Endothelial cell (in vitro differentiated cells): Measurements from ENCODE around the gene COL24A1. TPM values are rescaled to one million over a fixed set of nuclear protein-coding genes. Genes with fewer than 3 reads are reported as not detected.
A peak's percentile ranks its signal among the peaks of the same experiment; 100 is the strongest.

Experiments used
- DNase-seq: peaks from one replicate; pipeline ENCODE4 v3.0.0; 2021; ENCODE audit warnings: low spot score
- H3K27ac Mint-ChIP-seq: one replicate; pipeline ENCODE4 v1.8.0; 2021; ENCODE audit warnings: mixed read lengths, inconsistent platforms; ENCODE audit not compliant: unreplicated experiment
- H3K27me3 Mint-ChIP-seq: one replicate; pipeline ENCODE4 v1.8.0; 2021; ENCODE audit warnings: mild to moderate bottlenecking, moderate library complexity, mixed read lengths, inconsistent platforms; ENCODE audit not compliant: unreplicated experiment
- H3K36me3 Mint-ChIP-seq: one replicate; pipeline ENCODE4 v1.8.0; 2021; ENCODE audit warnings: mild to moderate bottlenecking, low read depth, mixed read lengths, inconsistent platforms; ENCODE audit not compliant: unreplicated experiment
- H3K4me1 Mint-ChIP-seq: one replicate; pipeline ENCODE4 v1.8.0; 2021; ENCODE audit warnings: mild to moderate bottlenecking, mixed read lengths, inconsistent platforms; ENCODE audit not compliant: unreplicated experiment
- H3K4me3 Mint-ChIP-seq: one replicate; pipeline ENCODE4 v1.8.0; 2021; ENCODE audit warnings: mild to moderate bottlenecking, mixed read lengths, inconsistent platforms; ENCODE audit not compliant: unreplicated experiment
- H3K9me3 Mint-ChIP-seq: one replicate; pipeline ENCODE4 v1.8.0; 2021; ENCODE audit warnings: mixed read lengths, inconsistent platforms; ENCODE audit not compliant: unreplicated experiment
- total RNA-seq: library from RNA; stranded (reverse); fragmentation: NEBNext Ultra II Directional; extraction: Animal tissue kit (Norgen Biotek cat#: 25700); gene quantifications from one replicate; pipeline ENCODE4 v1.2.1, GENCODE V29; 2021; ENCODE audit not compliant: unreplicated experiment
- TF ChIP-seq, protein P1 (sequence below): fragments of 200-600 bp; sonication (generic); IDR thresholded peaks from one replicate; pipeline ENCODE4 v1.5.0; 2021; ENCODE audit warnings: antibody characterized with exemption; ENCODE audit not compliant: unreplicated experiment

The COL24A1 gene
- total RNA-seq, 1 donor from 2014 or later, result 0.74 TPM

GRCh38 chr1:85681087-85681486 lies 475.5 kb downstream of the COL24A1 start:
- Mint-ChIP-seq H3K4me1 (no peaks in the 10 kb centered on the region), H3K36me3 (peaks cover 7% of the 10 kb centered on the region), H3K27ac (peak overlapping the region; percentile 90), H3K9me3 (no peaks in the 10 kb centered on the region), H3K27me3 (no peaks in the 10 kb centered on the region), H3K4me3 (no peak overlapping the region)
- DNase-seq, result no peak
- TF ChIP-seq, protein P1, sequence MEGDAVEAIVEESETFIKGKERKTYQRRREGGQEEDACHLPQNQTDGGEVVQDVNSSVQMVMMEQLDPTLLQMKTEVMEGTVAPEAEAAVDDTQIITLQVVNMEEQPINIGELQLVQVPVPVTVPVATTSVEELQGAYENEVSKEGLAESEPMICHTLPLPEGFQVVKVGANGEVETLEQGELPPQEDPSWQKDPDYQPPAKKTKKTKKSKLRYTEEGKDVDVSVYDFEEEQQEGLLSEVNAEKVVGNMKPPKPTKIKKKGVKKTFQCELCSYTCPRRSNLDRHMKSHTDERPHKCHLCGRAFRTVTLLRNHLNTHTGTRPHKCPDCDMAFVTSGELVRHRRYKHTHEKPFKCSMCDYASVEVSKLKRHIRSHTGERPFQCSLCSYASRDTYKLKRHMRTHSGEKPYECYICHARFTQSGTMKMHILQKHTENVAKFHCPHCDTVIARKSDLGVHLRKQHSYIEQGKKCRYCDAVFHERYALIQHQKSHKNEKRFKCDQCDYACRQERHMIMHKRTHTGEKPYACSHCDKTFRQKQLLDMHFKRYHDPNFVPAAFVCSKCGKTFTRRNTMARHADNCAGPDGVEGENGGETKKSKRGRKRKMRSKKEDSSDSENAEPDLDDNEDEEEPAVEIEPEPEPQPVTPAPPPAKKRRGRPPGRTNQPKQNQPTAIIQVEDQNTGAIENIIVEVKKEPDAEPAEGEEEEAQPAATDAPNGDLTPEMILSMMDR, result no peak

Other genes starting within 250 kb of the COL24A1 start
- gene ODF2L, start 239.6 kb upstream of the COL24A1 start, total RNA-seq, result 84.5 TPM